GM23338 (cell line): Measurements from ENCODE around the gene TRIP10. TPM values are rescaled to one million over a fixed set of nuclear protein-coding genes. Genes with fewer than 3 reads are reported as not detected.

Experiments
- ATAC-seq: fragments of 200-7000 bp; cut with Tn5 transposase; 3 replicates; pipeline ENCODE4 v1.9.1; 2020
- DNase-seq: peaks from one replicate; pipeline ENCODE4 v3.0.0-alpha.2; 2015; ENCODE audit warnings: low spot score
- H2AFZ ChIP-seq: fragments of 200-600 bp; sonication (generic); 2 replicates; pipeline ENCODE4 v1.8.0; 2016; ENCODE audit warnings: antibody characterized with exemption, mild to moderate bottlenecking, moderate library complexity
- H3F3A ChIP-seq: fragments of 200-600 bp; sonication (generic); replicated peaks from 2 replicates; pipeline ENCODE4 v1.8.0; 2017; ENCODE audit warnings: antibody characterized with exemption, mixed run types, low read depth
- H3K27ac ChIP-seq: fragments of 200-600 bp; sonication (generic); 2 replicates; pipeline ENCODE4 v1.6.1; 2016; ENCODE audit warnings: low read depth
- H3K27me3 ChIP-seq: fragments of 200-600 bp; sonication (generic); 2 replicates; pipeline ENCODE4 v1.8.0; 2016; ENCODE audit warnings: mild to moderate bottlenecking, mixed run types, moderate library complexity; ENCODE audit not compliant: insufficient read depth
- H3K36me3 ChIP-seq: fragments of 200-600 bp; sonication (generic); 2 replicates; pipeline ENCODE4 v1.8.0; 2016; ENCODE audit warnings: mild to moderate bottlenecking; ENCODE audit not compliant: insufficient read depth
- H3K4me1 ChIP-seq: fragments of 200-600 bp; sonication (generic); 2 replicates; pipeline ENCODE4 v1.8.0; 2016; ENCODE audit warnings: mild to moderate bottlenecking, moderate library complexity; ENCODE audit not compliant: insufficient read depth
- H3K4me2 ChIP-seq: fragments of 200-600 bp; sonication (generic); 2 replicates; pipeline ENCODE4 v1.7.1; 2017; ENCODE audit warnings: mixed run types
- H3K4me3 ChIP-seq: fragments of 200-600 bp; sonication (generic); 2 replicates; pipeline ENCODE4 v1.6.1; 2016; ENCODE audit warnings: mixed run types
- H3K79me2 ChIP-seq: fragments of 200-600 bp; sonication (generic); replicated peaks from 2 replicates; pipeline ENCODE4 v1.8.0; 2017; ENCODE audit warnings: mild to moderate bottlenecking; ENCODE audit not compliant: insufficient read depth
- H3K9me2 ChIP-seq: fragments of 200-600 bp; sonication (generic); 2 replicates; pipeline ENCODE4 v1.8.0; 2017; ENCODE audit not compliant: insufficient read depth
- H4K20me1 ChIP-seq: fragments of 200-600 bp; sonication (generic); replicated peaks from 2 replicates; pipeline ENCODE4 v1.8.0; 2017; ENCODE audit warnings: mild to moderate bottlenecking; ENCODE audit not compliant: insufficient read depth
- H3K27ac Mint-ChIP-seq: 2 replicates; pipeline ENCODE4 v1.8.0; 2020; ENCODE audit warnings: inconsistent platforms, mild to moderate bottlenecking, moderate library complexity, mixed read lengths
- H3K27me3 Mint-ChIP-seq: 3 replicates; pipeline ENCODE4 v1.8.0; 2022; ENCODE audit warnings: low read depth, mild to moderate bottlenecking, moderate library complexity, mixed read lengths, inconsistent platforms; ENCODE audit not compliant: insufficient read depth, poor library complexity
- H3K36me3 Mint-ChIP-seq: 3 replicates; pipeline ENCODE4 v1.8.0; 2021; ENCODE audit warnings: low read depth, mild to moderate bottlenecking, inconsistent platforms, moderate library complexity, mixed read lengths
- H3K4me1 Mint-ChIP-seq: 3 replicates; pipeline ENCODE4 v1.8.0; 2020; ENCODE audit warnings: mild to moderate bottlenecking, inconsistent platforms, mixed read lengths
- H3K4me3 Mint-ChIP-seq: 3 replicates; pipeline ENCODE4 v1.8.0; 2021; ENCODE audit warnings: moderate library complexity, mild to moderate bottlenecking, inconsistent platforms, mixed read lengths
- H3K9me3 Mint-ChIP-seq: 3 replicates; pipeline ENCODE4 v1.8.0; 2020; ENCODE audit warnings: moderate library complexity, mild to moderate bottlenecking, inconsistent platforms, mixed read lengths
- CTCF ChIP-seq, 2 experiments: fragments of 200-600 bp in 1 of 2; sonication (generic) in 1 of 2; conservative IDR thresholded peaks; 2 replicates each; pipeline versions ENCODE4 v1.5.1 to v1.6.1; 2016 to 2017; ENCODE audit warnings: antibody characterized with exemption in 2 of 2, low read depth in 2 of 2, mild to moderate bottlenecking in 2 of 2, moderate library complexity in 1 of 2
- ETS1 ChIP-seq: IDR thresholded peaks from 2 replicates; pipeline ENCODE4 v1.6.1; 2016; ENCODE audit warnings: antibody characterized with exemption
- EZH2phosphoT487 ChIP-seq: fragments of 200-600 bp; sonication (generic); IDR thresholded peaks from one replicate; pipeline ENCODE4 v1.8.1; 2018; ENCODE audit warnings: antibody characterized with exemption; ENCODE audit not compliant: unreplicated experiment
- STAT1 ChIP-seq: IDR thresholded peaks from one replicate; pipeline ENCODE4 v1.6.1; 2016; ENCODE audit warnings: antibody characterized with exemption; ENCODE audit not compliant: unreplicated experiment
- polyA plus RNA-seq: library from polyadenylated mRNA; unstranded; fragments of >200 nt; fragmentation: Nextera tagmentation; extraction: Ambion mirVana; gene quantifications from 2 replicates; pipeline ENCODE4 v1.2.1, GENCODE V29; 2016
- total RNA-seq: library from RNA; depleted of rRNA; stranded (reverse); fragments of >200 nt; shearing (Covaris generic); gene quantifications from 2 replicates; pipeline ENCODE4 v1.2.3, GENCODE V29; 2014
- TF ChIP-seq, protein P1 (sequence below): fragments of 250-450 bp; sonication (Bioruptor Pico); IDR thresholded peaks from 2 replicates; pipeline ENCODE4 v1.5.0; 2020; ENCODE audit warnings: mild to moderate bottlenecking, moderate library complexity
- TF ChIP-seq, protein P2 (sequence below): IDR thresholded peaks from one replicate; pipeline ENCODE4 v1.6.1; 2018; ENCODE audit warnings: antibody characterized with exemption; ENCODE audit not compliant: unreplicated experiment

TRIP10 gene
- total and polyA plus RNA-seq, 2 experiments from 2014 or later = 56.8 to 68.5 TPM

- Histone ChIP-seq H3K4me2 (peak overlapping the region; percentile 60), H2AFZ (peak overlapping the region; percentile 56), H3K9me2 (no peaks in the 10 kb centered on the region), H4K20me1 (no peaks in the 10 kb centered on the region), H3K27ac (no peak overlapping the region), H3K27me3 (no peaks in the 10 kb centered on the region), H3F3A (peaks cover 8% of the 10 kb centered on the region), H3K79me2 (no peaks in the 10 kb centered on the region), H3K36me3 (no peaks in the 10 kb centered on the region), H3K4me1 (peaks cover 1% of the 10 kb centered on the region; the same call in 1 of the 2 replicates), H3K4me3 (peak overlapping the region; percentile 30; the same call in 1 of the 2 replicates)
- Mint-ChIP-seq H3K27ac (no peak overlapping the region), H3K36me3 (peaks cover 24% of the 10 kb centered on the region), H3K9me3 (peaks cover 60% of the 10 kb centered on the region), H3K4me3 (no peak overlapping the region), H3K27me3 (peaks cover 19% of the 10 kb centered on the region), H3K4me1 (peaks cover 3% of the 10 kb centered on the region)
- TF ChIP-seq ETS1 = no peak
- DNase-seq (no peak), ATAC-seq (peak; percentile 27)
Observed at GRCh38 chr19:6718111-6718740, 21.3 kb upstream of the TRIP10 start.

DNA sequence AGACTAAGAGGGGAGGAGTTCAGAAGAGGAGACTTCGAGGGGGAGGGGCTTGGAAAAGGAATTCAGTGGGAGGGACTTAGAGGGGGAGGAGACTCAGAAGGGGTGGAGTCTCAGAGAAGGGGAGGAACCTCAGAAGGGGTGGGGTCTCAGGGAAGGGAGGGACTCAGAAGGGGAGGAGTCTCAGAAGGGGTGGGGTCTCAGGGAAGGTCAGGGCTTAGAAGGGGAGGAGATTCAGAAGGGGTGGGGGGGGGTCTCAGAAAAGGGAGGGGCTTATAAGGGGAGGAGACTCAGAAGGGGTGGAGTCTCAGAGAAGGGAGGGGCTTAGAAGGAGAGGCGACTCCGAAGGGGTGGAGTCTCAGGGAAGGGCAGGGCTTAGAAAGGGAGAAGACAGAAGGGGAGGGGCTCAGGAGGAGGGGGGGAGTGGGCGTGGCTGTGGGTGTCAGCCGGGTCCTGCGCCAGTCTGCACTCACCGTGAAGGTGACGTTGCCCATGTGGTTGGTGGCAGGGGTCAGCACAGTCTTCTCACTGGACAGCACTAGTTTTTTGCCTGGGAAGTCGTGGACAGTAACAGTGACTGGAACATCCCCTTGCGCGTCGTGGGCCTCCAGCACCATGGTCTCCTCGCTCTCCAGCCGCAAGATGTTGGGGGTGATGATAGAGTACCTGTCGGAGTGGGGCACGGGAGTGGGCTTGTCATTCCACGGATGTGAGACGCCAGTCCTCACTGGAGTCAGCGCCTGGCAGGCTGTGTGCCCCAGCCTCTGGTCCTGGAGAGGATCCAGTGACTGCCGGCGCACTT is 20.5 kb upstream of the TRIP10 start:
- Mint-ChIP-seq H3K9me3 (peaks cover 62% of the 10 kb centered on the region), H3K4me1 (peaks cover 6% of the 10 kb centered on the region), H3K4me3 (no peak overlapping the region), H3K27me3 (peaks cover 19% of the 10 kb centered on the region), H3K27ac (no peak overlapping the region), H3K36me3 (peaks cover 24% of the 10 kb centered on the region)
- Histone ChIP-seq H3K27me3 (no peaks in the 10 kb centered on the region), H3K79me2 (no peaks in the 10 kb centered on the region), H2AFZ (no peak overlapping the region), H3F3A (peaks cover 8% of the 10 kb centered on the region), H4K20me1 (no peaks in the 10 kb centered on the region), H3K4me1 (peaks cover 7% of the 10 kb centered on the region), H3K4me2 (no peak overlapping the region), H3K9me2 (no peaks in the 10 kb centered on the region), H3K27ac (no peak overlapping the region), H3K4me3 (no peak overlapping the region), H3K36me3 (no peaks in the 10 kb centered on the region)
- ATAC-seq (peak; percentile 27), DNase-seq (peak; percentile 92)
- TF ChIP-seq STAT1 (no peak), CTCF (conservative IDR thresholded peaks at IDR 0.05; ENCODE audit: low read depth in 2 of 2) (no peak), EZH2phosphoT487 (no peak)
- TF ChIP-seq, protein P1, sequence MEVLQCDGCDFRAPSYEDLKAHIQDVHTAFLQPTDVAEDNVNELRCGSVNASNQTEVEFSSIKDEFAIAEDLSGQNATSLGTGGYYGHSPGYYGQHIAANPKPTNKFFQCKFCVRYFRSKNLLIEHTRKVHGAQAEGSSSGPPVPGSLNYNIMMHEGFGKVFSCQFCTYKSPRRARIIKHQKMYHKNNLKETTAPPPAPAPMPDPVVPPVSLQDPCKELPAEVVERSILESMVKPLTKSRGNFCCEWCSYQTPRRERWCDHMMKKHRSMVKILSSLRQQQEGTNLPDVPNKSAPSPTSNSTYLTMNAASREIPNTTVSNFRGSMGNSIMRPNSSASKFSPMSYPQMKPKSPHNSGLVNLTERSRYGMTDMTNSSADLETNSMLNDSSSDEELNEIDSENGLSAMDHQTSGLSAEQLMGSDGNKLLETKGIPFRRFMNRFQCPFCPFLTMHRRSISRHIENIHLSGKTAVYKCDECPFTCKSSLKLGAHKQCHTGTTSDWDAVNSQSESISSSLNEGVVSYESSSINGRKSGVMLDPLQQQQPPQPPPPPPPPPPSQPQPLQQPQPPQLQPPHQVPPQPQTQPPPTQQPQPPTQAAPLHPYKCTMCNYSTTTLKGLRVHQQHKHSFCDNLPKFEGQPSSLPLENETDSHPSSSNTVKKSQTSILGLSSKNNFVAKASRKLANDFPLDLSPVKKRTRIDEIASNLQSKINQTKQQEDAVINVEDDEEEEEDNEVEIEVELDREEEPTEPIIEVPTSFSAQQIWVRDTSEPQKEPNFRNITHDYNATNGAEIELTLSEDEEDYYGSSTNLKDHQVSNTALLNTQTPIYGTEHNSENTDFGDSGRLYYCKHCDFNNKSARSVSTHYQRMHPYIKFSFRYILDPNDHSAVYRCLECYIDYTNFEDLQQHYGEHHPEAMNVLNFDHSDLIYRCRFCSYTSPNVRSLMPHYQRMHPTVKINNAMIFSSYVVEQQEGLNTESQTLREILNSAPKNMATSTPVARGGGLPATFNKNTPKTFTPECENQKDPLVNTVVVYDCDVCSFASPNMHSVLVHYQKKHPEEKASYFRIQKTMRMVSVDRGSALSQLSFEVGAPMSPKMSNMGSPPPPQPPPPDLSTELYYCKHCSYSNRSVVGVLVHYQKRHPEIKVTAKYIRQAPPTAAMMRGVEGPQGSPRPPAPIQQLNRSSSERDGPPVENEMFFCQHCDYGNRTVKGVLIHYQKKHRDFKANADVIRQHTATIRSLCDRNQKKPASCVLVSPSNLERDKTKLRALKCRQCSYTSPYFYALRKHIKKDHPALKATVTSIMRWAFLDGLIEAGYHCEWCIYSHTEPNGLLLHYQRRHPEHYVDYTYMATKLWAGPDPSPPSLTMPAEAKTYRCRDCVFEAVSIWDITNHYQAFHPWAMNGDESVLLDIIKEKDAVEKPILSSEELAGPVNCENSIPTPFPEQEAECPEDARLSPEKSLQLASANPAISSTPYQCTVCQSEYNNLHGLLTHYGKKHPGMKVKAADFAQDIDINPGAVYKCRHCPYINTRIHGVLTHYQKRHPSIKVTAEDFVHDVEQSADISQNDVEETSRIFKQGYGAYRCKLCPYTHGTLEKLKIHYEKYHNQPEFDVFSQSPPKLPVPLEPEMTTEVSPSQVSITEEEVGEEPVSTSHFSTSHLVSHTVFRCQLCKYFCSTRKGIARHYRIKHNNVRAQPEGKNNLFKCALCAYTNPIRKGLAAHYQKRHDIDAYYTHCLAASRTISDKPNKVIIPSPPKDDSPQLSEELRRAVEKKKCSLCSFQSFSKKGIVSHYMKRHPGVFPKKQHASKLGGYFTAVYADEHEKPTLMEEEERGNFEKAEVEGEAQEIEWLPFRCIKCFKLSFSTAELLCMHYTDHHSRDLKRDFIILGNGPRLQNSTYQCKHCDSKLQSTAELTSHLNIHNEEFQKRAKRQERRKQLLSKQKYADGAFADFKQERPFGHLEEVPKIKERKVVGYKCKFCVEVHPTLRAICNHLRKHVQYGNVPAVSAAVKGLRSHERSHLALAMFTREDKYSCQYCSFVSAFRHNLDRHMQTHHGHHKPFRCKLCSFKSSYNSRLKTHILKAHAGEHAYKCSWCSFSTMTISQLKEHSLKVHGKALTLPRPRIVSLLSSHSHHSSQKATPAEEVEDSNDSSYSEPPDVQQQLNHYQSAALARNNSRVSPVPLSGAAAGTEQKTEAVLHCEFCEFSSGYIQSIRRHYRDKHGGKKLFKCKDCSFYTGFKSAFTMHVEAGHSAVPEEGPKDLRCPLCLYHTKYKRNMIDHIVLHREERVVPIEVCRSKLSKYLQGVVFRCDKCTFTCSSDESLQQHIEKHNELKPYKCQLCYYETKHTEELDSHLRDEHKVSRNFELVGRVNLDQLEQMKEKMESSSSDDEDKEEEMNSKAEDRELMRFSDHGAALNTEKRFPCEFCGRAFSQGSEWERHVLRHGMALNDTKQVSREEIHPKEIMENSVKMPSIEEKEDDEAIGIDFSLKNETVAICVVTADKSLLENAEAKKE (CRISPR knock-in tag) = no peak
- TF ChIP-seq, protein P2, sequence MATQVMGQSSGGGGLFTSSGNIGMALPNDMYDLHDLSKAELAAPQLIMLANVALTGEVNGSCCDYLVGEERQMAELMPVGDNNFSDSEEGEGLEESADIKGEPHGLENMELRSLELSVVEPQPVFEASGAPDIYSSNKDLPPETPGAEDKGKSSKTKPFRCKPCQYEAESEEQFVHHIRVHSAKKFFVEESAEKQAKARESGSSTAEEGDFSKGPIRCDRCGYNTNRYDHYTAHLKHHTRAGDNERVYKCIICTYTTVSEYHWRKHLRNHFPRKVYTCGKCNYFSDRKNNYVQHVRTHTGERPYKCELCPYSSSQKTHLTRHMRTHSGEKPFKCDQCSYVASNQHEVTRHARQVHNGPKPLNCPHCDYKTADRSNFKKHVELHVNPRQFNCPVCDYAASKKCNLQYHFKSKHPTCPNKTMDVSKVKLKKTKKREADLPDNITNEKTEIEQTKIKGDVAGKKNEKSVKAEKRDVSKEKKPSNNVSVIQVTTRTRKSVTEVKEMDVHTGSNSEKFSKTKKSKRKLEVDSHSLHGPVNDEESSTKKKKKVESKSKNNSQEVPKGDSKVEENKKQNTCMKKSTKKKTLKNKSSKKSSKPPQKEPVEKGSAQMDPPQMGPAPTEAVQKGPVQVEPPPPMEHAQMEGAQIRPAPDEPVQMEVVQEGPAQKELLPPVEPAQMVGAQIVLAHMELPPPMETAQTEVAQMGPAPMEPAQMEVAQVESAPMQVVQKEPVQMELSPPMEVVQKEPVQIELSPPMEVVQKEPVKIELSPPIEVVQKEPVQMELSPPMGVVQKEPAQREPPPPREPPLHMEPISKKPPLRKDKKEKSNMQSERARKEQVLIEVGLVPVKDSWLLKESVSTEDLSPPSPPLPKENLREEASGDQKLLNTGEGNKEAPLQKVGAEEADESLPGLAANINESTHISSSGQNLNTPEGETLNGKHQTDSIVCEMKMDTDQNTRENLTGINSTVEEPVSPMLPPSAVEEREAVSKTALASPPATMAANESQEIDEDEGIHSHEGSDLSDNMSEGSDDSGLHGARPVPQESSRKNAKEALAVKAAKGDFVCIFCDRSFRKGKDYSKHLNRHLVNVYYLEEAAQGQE = no peak
